Upper lobe of right lung (tissue), 1 donor: ENCODE data around the gene GVQW3. TPM values are rescaled to one million over a fixed set of nuclear protein-coding genes. Genes with fewer than 3 reads are reported as not detected.

Experiments used
- ATAC-seq: fragments of 200-7000 bp; cut with Tn5 transposase; one replicate; pipeline ENCODE4 v1.9.1; 2020; ENCODE audit warnings: mild to moderate bottlenecking, moderate library complexity
- DNase-seq: peaks from one replicate; pipeline ENCODE4 v3.0.0-alpha.2; 2020
- H3K27ac ChIP-seq: fragments of 200-600 bp; one replicate; pipeline ENCODE4 v1.8.0; 2022
- H3K27me3 ChIP-seq: fragments of 200-600 bp; one replicate; pipeline ENCODE4 v1.8.0; 2022; ENCODE audit warnings: mild to moderate bottlenecking
- H3K36me3 ChIP-seq: fragments of 200-600 bp; one replicate; pipeline ENCODE4 v1.8.0; 2022
- H3K4me1 ChIP-seq: fragments of 200-600 bp; one replicate; pipeline ENCODE4 v1.8.0; 2022
- H3K4me3 ChIP-seq: fragments of 200-600 bp; one replicate; pipeline ENCODE4 v1.8.0; 2022; ENCODE audit warnings: mild to moderate bottlenecking
- H3K9me3 ChIP-seq: fragments of 200-600 bp; one replicate; pipeline ENCODE4 v1.8.0; 2022
- intact Hi-C: fragments of 100-400 bp; cut with DNase I; formaldehyde crosslinking; loops from one replicate; pipeline ENCODE4 v1.11.0; 2022
- total RNA-seq: library from RNA; stranded (reverse); fragmentation: NEBNext Ultra II Directional; extraction: Animal tissue kit (Norgen Biotek cat#: 25700); gene quantifications from one replicate; pipeline ENCODE4 v1.2.1, GENCODE V29; 2021
- TF ChIP-seq, protein P1 (sequence below): fragments of 200-600 bp; IDR thresholded peaks from one replicate; pipeline ENCODE4 v1.8.0; 2022; ENCODE audit warnings: antibody characterized with exemption
- donor health status: DM: no; HTN: yes; CAD: no; lungs with severe emphysema.

The GVQW3 gene
- total RNA-seq, 1 donor from 2014 or later = 2.0 TPM

DNA sequence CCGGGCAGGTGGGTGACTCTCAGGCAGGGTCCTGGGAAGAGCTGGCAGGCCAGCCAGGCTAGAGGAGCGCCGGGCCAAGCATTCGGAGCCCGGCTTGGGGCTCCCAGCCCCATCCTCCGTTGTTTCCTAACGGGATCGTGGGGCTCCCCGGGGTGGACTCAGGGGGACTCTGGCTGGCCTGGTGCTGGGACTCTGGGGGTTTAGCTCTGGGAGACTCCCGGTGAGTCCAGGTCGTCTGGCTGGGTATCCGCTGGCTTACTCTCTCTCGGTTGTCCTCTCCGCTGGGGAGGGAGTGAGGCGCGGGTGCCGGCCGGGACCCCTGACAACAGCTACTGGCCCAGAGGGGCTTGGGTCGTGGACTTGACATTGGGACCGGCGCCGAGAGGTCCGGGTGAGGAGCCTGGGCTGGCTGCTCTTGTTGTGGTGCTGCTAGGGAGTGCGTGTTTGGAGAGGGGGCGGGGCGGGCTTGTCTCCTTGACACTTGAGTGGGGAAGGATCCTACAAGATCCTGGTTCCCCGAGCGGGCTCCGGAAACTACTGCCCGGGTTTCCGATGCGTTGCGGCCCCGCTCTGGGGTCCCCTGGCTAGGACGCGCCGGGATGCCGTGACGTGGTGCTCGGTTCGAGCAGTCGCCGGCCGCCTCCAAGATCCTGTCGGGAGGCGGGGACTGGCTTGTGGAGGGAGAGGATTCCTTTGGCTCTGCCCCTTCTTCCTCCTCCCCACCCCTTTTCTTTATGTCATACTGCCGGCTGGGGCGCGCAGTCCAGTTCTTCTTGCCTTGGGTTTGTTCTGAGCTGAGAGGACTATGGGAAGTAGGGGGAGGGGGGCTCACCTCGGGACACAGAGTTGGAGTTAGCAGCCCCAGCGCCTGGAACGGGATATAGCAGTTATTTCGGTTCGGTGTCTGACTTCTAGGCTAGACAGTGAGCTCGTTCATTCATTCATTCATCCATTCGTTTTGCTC lies 64.3 kb downstream of the GVQW3 start:
- peak overlapping the region; percentile 95 for H3K27ac ChIP-seq
- H3K27me3 ChIP-seq = no peaks in the 10 kb centered on the region
- ATAC-seq (peak; percentile 78), DNase-seq (peak; percentile 88)
- peak overlapping the region; percentile 99 for H3K4me3 ChIP-seq
- H3K4me1 ChIP-seq = peaks cover 12% of the 10 kb centered on the region
- TF ChIP-seq, protein P1, sequence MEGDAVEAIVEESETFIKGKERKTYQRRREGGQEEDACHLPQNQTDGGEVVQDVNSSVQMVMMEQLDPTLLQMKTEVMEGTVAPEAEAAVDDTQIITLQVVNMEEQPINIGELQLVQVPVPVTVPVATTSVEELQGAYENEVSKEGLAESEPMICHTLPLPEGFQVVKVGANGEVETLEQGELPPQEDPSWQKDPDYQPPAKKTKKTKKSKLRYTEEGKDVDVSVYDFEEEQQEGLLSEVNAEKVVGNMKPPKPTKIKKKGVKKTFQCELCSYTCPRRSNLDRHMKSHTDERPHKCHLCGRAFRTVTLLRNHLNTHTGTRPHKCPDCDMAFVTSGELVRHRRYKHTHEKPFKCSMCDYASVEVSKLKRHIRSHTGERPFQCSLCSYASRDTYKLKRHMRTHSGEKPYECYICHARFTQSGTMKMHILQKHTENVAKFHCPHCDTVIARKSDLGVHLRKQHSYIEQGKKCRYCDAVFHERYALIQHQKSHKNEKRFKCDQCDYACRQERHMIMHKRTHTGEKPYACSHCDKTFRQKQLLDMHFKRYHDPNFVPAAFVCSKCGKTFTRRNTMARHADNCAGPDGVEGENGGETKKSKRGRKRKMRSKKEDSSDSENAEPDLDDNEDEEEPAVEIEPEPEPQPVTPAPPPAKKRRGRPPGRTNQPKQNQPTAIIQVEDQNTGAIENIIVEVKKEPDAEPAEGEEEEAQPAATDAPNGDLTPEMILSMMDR = no peak
- intact Hi-C loops = no loop called here
- no peaks in the 10 kb centered on the region for H3K9me3 ChIP-seq
- H3K36me3 ChIP-seq = peaks cover 36% of the 10 kb centered on the region

DNA sequence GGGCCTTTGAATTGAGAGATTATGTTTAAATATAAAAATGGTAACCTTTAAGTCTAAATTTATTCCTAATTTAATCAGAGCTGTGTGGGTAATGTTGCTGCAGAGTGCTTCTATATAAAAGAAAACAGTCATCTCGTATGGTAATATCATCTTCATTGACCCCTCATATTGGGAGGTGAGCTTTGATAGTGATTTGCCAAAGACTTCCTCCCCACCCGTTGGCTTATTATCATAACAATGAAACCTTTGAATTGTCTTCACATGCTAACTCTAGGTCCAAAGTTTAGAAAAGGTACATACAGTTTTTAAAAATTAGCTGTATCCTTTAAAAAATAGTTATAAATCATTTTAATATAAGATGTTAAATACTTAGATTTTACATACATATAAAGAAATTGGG lies 67.4 kb downstream of the GVQW3 start:
- intact Hi-C loops = no loop called here
- ATAC-seq = no peak
- DNase-seq = no peak
- peaks cover 5% of the 10 kb centered on the region for H3K4me1 ChIP-seq
- no peaks in the 10 kb centered on the region for H3K27me3 ChIP-seq
- TF ChIP-seq, protein P1 = no peak
- peaks cover 62% of the 10 kb centered on the region for H3K36me3 ChIP-seq
- no peak overlapping the region for H3K4me3 ChIP-seq
- no peaks in the 10 kb centered on the region for H3K9me3 ChIP-seq
- no peak overlapping the region for H3K27ac ChIP-seq

DNA sequence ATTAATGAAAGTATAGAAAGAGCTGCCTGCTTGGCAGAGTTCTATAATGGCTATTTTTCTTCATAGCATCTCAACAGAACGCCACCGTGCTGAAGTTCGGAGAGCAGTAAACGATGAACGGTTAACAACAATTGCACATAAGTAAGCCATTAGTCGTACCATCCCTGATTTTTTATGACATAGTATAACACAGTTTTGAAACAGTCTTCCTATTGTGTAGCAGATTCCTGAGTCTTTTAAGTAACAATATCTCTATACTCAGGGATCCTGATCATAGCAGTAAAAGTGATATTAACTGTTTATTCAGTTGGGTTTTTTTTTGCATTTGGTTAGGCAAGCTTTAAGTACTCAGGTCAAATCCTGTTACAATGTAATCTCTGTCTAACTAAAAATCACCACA lies 72.1 kb downstream of the GVQW3 start:
- intact Hi-C loops = no loop called here
- H3K27me3 ChIP-seq = no peaks in the 10 kb centered on the region
- H3K9me3 ChIP-seq = no peaks in the 10 kb centered on the region
- DNase-seq (no peak), ATAC-seq (no peak)
- no peak overlapping the region for H3K27ac ChIP-seq
- H3K36me3 ChIP-seq = peaks cover 61% of the 10 kb centered on the region
- H3K4me1 ChIP-seq = no peaks in the 10 kb centered on the region
- no peak overlapping the region for H3K4me3 ChIP-seq
- TF ChIP-seq, protein P1 = no peak

DNA sequence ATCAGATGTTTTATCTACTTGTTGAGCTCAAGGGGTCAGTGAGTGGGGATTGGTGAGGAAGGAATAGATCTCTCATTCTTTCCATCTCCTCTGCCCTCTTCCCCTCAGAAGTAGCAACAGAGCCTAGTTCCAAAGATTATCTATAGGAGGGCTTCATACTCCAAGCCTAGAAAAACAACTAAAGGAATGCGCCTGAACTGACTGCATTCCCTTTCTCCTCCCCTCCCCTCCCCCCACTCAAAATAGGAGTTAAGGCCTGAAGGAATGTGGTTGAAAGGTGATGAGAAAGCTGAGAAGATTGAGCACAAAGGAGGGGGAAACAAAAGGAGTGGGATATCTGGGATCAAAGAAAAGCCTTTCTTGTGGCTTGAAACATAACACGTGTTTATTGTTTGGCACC lies 74.2 kb downstream of the GVQW3 start:
- no peak for ATAC-seq
- H3K36me3 ChIP-seq = peaks cover 50% of the 10 kb centered on the region
- intact Hi-C loops = no loop called here

DNA sequence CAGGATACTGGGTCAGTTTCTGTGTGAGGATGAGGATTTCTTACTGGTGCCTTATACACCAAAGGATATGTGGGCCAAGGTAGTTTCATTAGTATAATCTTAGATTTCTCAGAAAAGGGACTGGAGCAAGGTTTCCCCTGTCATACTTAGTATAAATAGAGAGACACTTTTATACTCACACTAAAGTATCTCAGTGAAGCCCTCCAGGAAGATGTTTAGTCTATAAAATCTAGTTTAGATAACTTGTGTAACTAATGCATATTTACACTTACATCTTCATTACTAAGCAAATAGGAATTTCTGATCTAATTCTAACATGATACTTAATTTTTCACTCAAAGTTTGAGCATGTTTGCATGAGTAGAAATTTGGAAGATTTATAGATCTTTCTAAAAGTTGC lies 74.8 kb downstream of the GVQW3 start:
- peaks cover 48% of the 10 kb centered on the region for H3K36me3 ChIP-seq
- TF ChIP-seq, protein P1 = no peak
- no peaks in the 10 kb centered on the region for H3K9me3 ChIP-seq
- no peak overlapping the region for H3K4me3 ChIP-seq
- no peaks in the 10 kb centered on the region for H3K4me1 ChIP-seq
- ATAC-seq (no peak), DNase-seq (no peak)
- no peaks in the 10 kb centered on the region for H3K27me3 ChIP-seq
- intact Hi-C loops = no loop called here
- no peak overlapping the region for H3K27ac ChIP-seq

More for the DNA sequence above, 74.2 kb downstream of the GVQW3 start:
- H3K4me1 ChIP-seq = no peaks in the 10 kb centered on the region
- no peak for DNase-seq
- H3K27me3 ChIP-seq = no peaks in the 10 kb centered on the region
- TF ChIP-seq, protein P1 = no peak
- no peak overlapping the region for H3K27ac ChIP-seq
- no peaks in the 10 kb centered on the region for H3K9me3 ChIP-seq
- no peak overlapping the region for H3K4me3 ChIP-seq
